ENCODE results near the gene RBCK1.

The RBCK1 gene

DNA sequence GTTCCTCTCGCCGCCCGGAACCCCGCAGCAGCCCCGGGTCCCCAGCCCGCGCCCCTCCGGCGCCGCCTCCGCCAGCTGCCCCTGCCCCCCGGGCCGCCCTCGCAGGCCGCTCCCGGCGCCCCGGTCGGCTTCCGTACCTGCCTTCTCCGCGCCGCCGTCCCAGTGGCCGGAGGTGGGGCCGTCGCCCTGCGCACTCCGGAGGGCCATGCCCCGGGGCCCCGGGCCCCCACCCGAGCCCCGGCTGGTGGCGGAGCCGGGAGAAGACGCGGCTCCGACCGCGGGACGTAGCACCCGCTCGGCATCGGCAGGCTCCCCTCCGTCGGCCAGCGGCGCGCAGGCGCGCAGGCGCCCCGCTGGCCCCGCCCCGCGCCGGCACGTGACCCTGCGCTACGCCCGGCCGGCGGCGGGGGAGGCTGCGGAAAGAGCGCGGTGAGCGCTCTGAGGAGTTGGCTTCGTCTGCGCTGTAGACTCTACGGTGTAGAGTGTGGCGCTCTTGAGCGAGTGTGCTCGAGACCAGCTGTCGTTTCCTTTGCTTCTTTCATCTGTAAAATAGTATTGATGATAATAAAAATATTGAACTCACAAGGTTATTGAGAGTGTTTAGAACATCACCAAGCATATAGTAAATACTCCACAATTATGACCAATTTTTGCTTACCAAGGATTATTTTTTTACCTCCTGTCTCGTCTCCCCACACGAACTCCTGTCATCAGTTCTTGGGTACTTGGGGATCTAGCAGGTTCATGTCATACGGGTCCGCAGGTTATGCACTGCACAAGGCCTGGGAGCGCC lies 54.3 kb downstream of the RBCK1 start, which contains the start of gene TBC1D20:
Gene TBC1D20, minus strand, starts transcription at position 335 of the 793 bp plus-strand sequence. Its CDS starts 128 bp downstream, at position 207.
- TF ChIP-seq, protein P1, sequence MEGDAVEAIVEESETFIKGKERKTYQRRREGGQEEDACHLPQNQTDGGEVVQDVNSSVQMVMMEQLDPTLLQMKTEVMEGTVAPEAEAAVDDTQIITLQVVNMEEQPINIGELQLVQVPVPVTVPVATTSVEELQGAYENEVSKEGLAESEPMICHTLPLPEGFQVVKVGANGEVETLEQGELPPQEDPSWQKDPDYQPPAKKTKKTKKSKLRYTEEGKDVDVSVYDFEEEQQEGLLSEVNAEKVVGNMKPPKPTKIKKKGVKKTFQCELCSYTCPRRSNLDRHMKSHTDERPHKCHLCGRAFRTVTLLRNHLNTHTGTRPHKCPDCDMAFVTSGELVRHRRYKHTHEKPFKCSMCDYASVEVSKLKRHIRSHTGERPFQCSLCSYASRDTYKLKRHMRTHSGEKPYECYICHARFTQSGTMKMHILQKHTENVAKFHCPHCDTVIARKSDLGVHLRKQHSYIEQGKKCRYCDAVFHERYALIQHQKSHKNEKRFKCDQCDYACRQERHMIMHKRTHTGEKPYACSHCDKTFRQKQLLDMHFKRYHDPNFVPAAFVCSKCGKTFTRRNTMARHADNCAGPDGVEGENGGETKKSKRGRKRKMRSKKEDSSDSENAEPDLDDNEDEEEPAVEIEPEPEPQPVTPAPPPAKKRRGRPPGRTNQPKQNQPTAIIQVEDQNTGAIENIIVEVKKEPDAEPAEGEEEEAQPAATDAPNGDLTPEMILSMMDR (IDR thresholded peaks at IDR 0.05): peak; percentile 45; the same call in 1 of the 2 replicates

GRCh38 chr20:467755-468154 lies 59.7 kb downstream of the RBCK1 start:
- TF ChIP-seq, protein P1 (IDR thresholded peaks at IDR 0.05): no peak

- TF ChIP-seq, protein P1 (IDR thresholded peaks at IDR 0.05): no peak
Observed at GRCh38 chr20:469746-470490, 61.8 kb downstream of the RBCK1 start.

DNA sequence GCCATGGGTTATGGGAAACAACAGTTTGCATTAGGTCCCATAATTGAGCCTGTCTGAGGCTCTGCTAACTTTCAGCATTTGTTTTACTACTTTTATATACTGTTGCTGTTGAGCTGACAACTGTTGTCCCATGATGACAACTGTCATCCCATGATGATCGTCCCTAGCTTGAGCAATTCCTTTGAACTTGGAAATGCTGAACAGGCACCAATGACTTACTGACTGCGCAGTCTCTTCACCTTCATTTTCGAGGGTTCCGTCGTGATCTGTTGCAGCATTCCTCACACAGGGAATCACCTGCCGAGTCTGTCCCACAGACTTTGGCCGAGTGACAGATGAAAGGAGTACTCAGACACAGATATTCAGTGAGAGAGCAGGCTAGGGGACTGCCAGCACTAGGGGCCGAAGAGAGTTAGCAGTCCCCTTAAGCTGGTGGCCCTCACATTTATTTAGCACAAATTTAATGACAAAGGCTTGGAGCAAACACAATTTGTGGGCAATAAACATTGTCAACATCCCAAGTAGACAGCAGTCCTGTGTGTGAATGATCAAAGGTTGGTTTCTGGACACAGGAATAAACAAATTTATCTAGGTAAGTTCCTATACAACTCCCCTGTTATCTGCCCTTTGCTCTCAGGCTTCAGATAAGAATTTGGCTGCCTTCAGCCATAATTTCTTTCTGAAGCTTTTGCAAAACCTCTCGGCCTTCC lies 64.2 kb downstream of the RBCK1 start:
- TF ChIP-seq, protein P1 (IDR thresholded peaks at IDR 0.05): no peak

DNA sequence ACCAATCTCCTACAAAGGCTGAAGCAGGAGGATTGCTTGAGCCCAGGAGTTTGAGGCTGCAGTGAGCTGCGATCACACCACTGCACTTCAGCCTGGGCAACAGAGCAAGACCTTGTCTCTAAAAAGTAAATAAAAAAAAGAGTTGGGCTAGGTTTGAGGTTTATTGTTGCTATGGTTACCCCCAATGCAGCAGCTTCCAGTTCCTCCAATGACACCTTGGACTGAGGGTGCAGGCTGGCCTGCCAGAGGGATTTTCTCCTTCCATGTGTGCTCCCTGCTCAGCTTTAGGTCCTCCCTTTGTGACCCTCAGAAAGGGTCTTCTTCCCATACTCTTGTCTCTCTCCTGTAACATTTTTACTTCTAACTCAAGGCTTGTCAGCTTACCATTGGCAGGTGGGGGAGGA lies 64.8 kb downstream of the RBCK1 start:
- TF ChIP-seq, protein P1 (IDR thresholded peaks at IDR 0.05): no peak

GRCh38 chr20:474581-474980 lies 66.5 kb downstream of the RBCK1 start:
- TF ChIP-seq, protein P1 (IDR thresholded peaks at IDR 0.05): no peak
